Fibroblast of villous mesenchyme (primary cell): ENCODE measurements around the gene GGA1. TPM values are rescaled to one million over a fixed set of nuclear protein-coding genes. Genes with fewer than 3 reads are reported as not detected.

Experiments used
- DNase-seq: peaks from one replicate; pipeline ENCODE4 v3.0.0-alpha.2; 2010; ENCODE audit warnings: low read depth
- H3K4me3 ChIP-seq: 2 replicates; pipeline ENCODE4 v1.5.1; 2011; ENCODE audit warnings: low read depth, mild to moderate bottlenecking, low read length
- CTCF ChIP-seq: IDR thresholded peaks from 2 replicates; pipeline ENCODE4 v1.5.1; 2012; ENCODE audit warnings: low read depth, mild to moderate bottlenecking, low read length; ENCODE audit not compliant: insufficient read depth
- total RNA-seq: library from RNA; depleted of rRNA; stranded (reverse); fragments of >200 nt; gene quantifications from 2 replicates; pipeline ENCODE4 v1.2.3, GENCODE V29; 2012

GGA1 gene
- total RNA-seq, 1 donor: 33.2 TPM

GRCh38 chr22:37636186-37636948 is 27.7 kb downstream of the GGA1 start:
- H3K4me3 ChIP-seq: no peak overlapping the region
- peak; percentile 95 for DNase-seq
- peak; percentile 53 for TF ChIP-seq CTCF

- no peak for TF ChIP-seq CTCF
- no peak overlapping the region for H3K4me3 ChIP-seq
- no peak for DNase-seq
These were observed 28.3 kb downstream of the GGA1 start for GRCh38 chr22:37636949-37637273.

- TF ChIP-seq CTCF: no peak
- DNase-seq: no peak
- H3K4me3 ChIP-seq: peak overlapping the region; percentile 72
These were observed 29.9 kb downstream of the GGA1 start for GRCh38 chr22:37638391-37639069.

GRCh38 chr22:37639070-37639760 is 30.6 kb downstream of the GGA1 start, which contains the start of gene SH3BP1:
Gene SH3BP1 (plus strand): TSS chr22:37639669. CDS start chr22:37639788, 119 bp downstream.
- TF ChIP-seq CTCF: no peak
- no peak for DNase-seq
- peak within 1 kb of the TSS; percentile 72 for H3K4me3 ChIP-seq

- peak overlapping the region; percentile 72 for H3K4me3 ChIP-seq
- no peak for TF ChIP-seq CTCF
- no peak for DNase-seq
These were observed 31.3 kb downstream of the GGA1 start for GRCh38 chr22:37639771-37640590.
